Muscle of leg (tissue), 11 donors: ENCODE results near the gene AP1B1. TPM values are rescaled to one million over a fixed set of nuclear protein-coding genes. Genes with fewer than 3 reads are reported as not detected.

Source experiments
- DNase-seq: peaks from one replicate; pipeline ENCODE4 v3.0.0; 2013
- H3K27ac ChIP-seq: one replicate; pipeline ENCODE4 v1.5.1; 2013; ENCODE audit warnings: mild to moderate bottlenecking, low read length, control low read depth
- H3K27me3 ChIP-seq: one replicate; pipeline ENCODE4 v1.6.1; 2013; ENCODE audit warnings: low read length; ENCODE audit not compliant: control insufficient read depth, insufficient read depth
- H3K36me3 ChIP-seq: one replicate; pipeline ENCODE4 v1.6.1; 2013; ENCODE audit warnings: low read length; ENCODE audit not compliant: control insufficient read depth, insufficient read depth
- H3K4me1 ChIP-seq: one replicate; pipeline ENCODE4 v1.6.1; 2013; ENCODE audit warnings: low read length; ENCODE audit not compliant: control insufficient read depth, insufficient read depth
- H3K4me3 ChIP-seq: one replicate; pipeline ENCODE4 v1.5.1; 2013; ENCODE audit warnings: low read length, control low read depth
- H3K9me3 ChIP-seq: replicated peaks from 2 replicates; pipeline ENCODE4 v1.6.1; 2013; ENCODE audit warnings: low read depth, low read length; ENCODE audit not compliant: control insufficient read depth
- WGBS: methylation state at CpG from one replicate; pipeline ENCODE4 v1.1.5; 2013; ENCODE audit warnings: missing lambda C conversion rate; ENCODE audit not compliant: insufficient coverage; 5-methylcytosine and 5-hydroxymethylcytosine counted together
- polyA plus RNA-seq, 8 donors: library from polyadenylated mRNA; unstranded; fragments of 120-200 nt; gene quantifications; one replicate each; pipeline versions ENCODE4 v1.2.1 to v1.2.3, GENCODE V29; 2013; ENCODE audit warnings: inconsistent platforms in 1 of 8, low replicate concordance in 1 of 8; ENCODE audit not compliant: insufficient read length in 8 of 8, insufficient read depth in 1 of 8
- total RNA-seq: library from RNA; stranded (reverse); fragments of 120-200 nt; gene quantifications from one replicate; pipeline ENCODE4 v1.2.4, GENCODE V29; 2013

The AP1B1 gene
- total and polyA plus RNA-seq, 9 donors: 19.9 to 33.6 (median 28.0) TPM

GRCh38 chr22:29288837-29289236 is 99.5 kb downstream of the AP1B1 start:
- H3K27ac ChIP-seq: no peak overlapping the region
- WGBS: no CpG with 5 or more reads among the region's 2 CpGs
- H3K27me3 ChIP-seq: no peaks in the 10 kb centered on the region
- no peaks in the 10 kb centered on the region for H3K4me1 ChIP-seq
- H3K4me3 ChIP-seq: no peak overlapping the region
- H3K36me3 ChIP-seq: peaks cover 77% of the 10 kb centered on the region
- no peaks in the 10 kb centered on the region for H3K9me3 ChIP-seq
- no peak for DNase-seq

- DNase-seq: no peak
- WGBS: 100% methylated on average over 1 of the region's 3 CpGs
- Histone ChIP-seq H3K27ac (no peak overlapping the region), H3K36me3 (peaks cover 84% of the 10 kb centered on the region), H3K27me3 (no peaks in the 10 kb centered on the region), H3K9me3 (no peaks in the 10 kb centered on the region), H3K4me1 (no peaks in the 10 kb centered on the region), H3K4me3 (no peak overlapping the region)
These were observed 104.2 kb downstream of the AP1B1 start for GRCh38 chr22:29284196-29284595.

GRCh38 chr22:29277927-29278326 is 110.4 kb downstream of the AP1B1 start:
- Histone ChIP-seq H3K27ac (no peak overlapping the region), H3K4me1 (no peaks in the 10 kb centered on the region), H3K36me3 (peaks cover 67% of the 10 kb centered on the region), H3K4me3 (no peak overlapping the region), H3K9me3 (no peaks in the 10 kb centered on the region), H3K27me3 (no peaks in the 10 kb centered on the region)
- whole genome bisulfite sequencing: no CpG with 5 or more reads among the region's 1 CpG
- no peak for DNase-seq

Other genes starting within 250 kb of the AP1B1 start
- 5.7 TPM for gene EMID1, start 182.7 kb downstream of the AP1B1 start, total RNA-seq
- 10 to 100 TPM in 1 of 8 donors, 1 to 10 TPM in 7; 5.2 to 20.4 (median 7.6) TPM for gene EMID1, start 182.7 kb downstream of the AP1B1 start, polyA plus RNA-seq
- 22.4 TPM for gene RHBDD3, start 120.6 kb downstream of the AP1B1 start, total RNA-seq
- gene RHBDD3, start 120.6 kb downstream of the AP1B1 start, polyA plus RNA-seq: 10 to 100 TPM; 23.1 to 32.9 (median 28.6) TPM
- gene EWSR1, start 120.3 kb downstream of the AP1B1 start, total RNA-seq: 111 TPM
- gene EWSR1, start 120.3 kb downstream of the AP1B1 start, polyA plus RNA-seq: 100 to 1,000 TPM; 169 to 207 (median 180) TPM
- 2.7 TPM for gene GAS2L1, start 81.9 kb downstream of the AP1B1 start, total RNA-seq
- 10 to 100 TPM; 10.5 to 15.4 (median 13.4) TPM for gene GAS2L1, start 81.9 kb downstream of the AP1B1 start, polyA plus RNA-seq
- gene RASL10A, start 72.9 kb downstream of the AP1B1 start, total RNA-seq: 1.5 TPM
- 1 to 10 TPM; 1.7 to 3.5 (median 2.4) TPM for gene RASL10A, start 72.9 kb downstream of the AP1B1 start, polyA plus RNA-seq
- gene RFPL1, start 50.0 kb upstream of the AP1B1 start, total RNA-seq: not detected
- under 1 TPM in 3 of 8 donors, not detected in 5; 0.24 to 0.48 (median 0.33) TPM for gene RFPL1, start 50.0 kb upstream of the AP1B1 start, polyA plus RNA-seq
- 0.58 TPM for gene NEFH, start 91.6 kb upstream of the AP1B1 start, total RNA-seq
- 1 to 10 TPM in 7 of 8 donors, under 1 TPM in 1; 0.14 to 5.1 (median 3.2) TPM for gene NEFH, start 91.6 kb upstream of the AP1B1 start, polyA plus RNA-seq
- gene THOC5, start 165.2 kb upstream of the AP1B1 start, total RNA-seq: 28.4 TPM
- gene THOC5, start 165.2 kb upstream of the AP1B1 start, polyA plus RNA-seq: 10 to 100 TPM; 18.9 to 25.8 (median 21.6) TPM
- gene NIPSNAP1, start 192.5 kb upstream of the AP1B1 start, total RNA-seq: 35.8 TPM
- gene NIPSNAP1, start 192.5 kb upstream of the AP1B1 start, polyA plus RNA-seq: 10 to 100 TPM; 24.3 to 38.8 (median 32.2) TPM
- gene NF2, start 215.1 kb upstream of the AP1B1 start, total RNA-seq: 30.1 TPM
- 10 to 100 TPM; 16.9 to 20.5 (median 19.5) TPM for gene NF2, start 215.1 kb upstream of the AP1B1 start, polyA plus RNA-seq